GM12891 (cell line): ENCODE results near the gene APBB2.

ENCODE experiments used
- DNase-seq: peaks from one replicate; pipeline ENCODE4 v3.0.0; 2011; ENCODE audit warnings: low spot score; ENCODE audit not compliant: insufficient read length
- FAIRE-seq: peaks from 2 replicates; lab custom pipeline; 2011; peaks lifted over from hg19 to GRCh38; lab: Jason Lieb, UNC
- PAX5 ChIP-seq: IDR thresholded peaks from 2 replicates; pipeline ENCODE4 v1.6.1; 2011; ENCODE audit warnings: low read length, moderate library complexity, mild to moderate bottlenecking; ENCODE audit not compliant: insufficient read depth, severe bottlenecking
- POLR2A ChIP-seq: IDR thresholded peaks from 2 replicates; pipeline ENCODE4 v1.6.1; 2011; ENCODE audit warnings: low read depth, low read length, control low read depth
- POLR2AphosphoS5 ChIP-seq: IDR thresholded peaks from 2 replicates; pipeline ENCODE4 v1.6.1; 2011; ENCODE audit warnings: low read depth, low read length, control low read depth
- POU2F2 ChIP-seq: IDR thresholded peaks from 2 replicates; pipeline ENCODE4 v1.6.1; 2011; ENCODE audit warnings: low read depth, mild to moderate bottlenecking, control low read depth, low read length, moderate library complexity
- SPI1 ChIP-seq: IDR thresholded peaks from 2 replicates; pipeline ENCODE4 v1.6.1; 2011; ENCODE audit warnings: low read depth, low read length, control low read depth
- TAF1 ChIP-seq: IDR thresholded peaks from 2 replicates; pipeline ENCODE4 v1.6.1; 2011; ENCODE audit warnings: low read depth, low read length, control low read depth

APBB2 gene

GRCh38 chr4:40788331-40788730 is 426.0 kb downstream of the APBB2 start:
- TF ChIP-seq POU2F2 (no peak), SPI1 (no peak), POLR2AphosphoS5 (no peak), TAF1 (no peak), PAX5 (no peak), POLR2A (no peak)
- FAIRE-seq (no peak), DNase-seq (no peak)

- no peak for DNase-seq
- no peak for TF ChIP-seq POLR2A
- no peak for TF ChIP-seq POLR2AphosphoS5
- TF ChIP-seq TAF1 = no peak
- no peak for TF ChIP-seq POU2F2
- no peak for TF ChIP-seq PAX5
- no peak for TF ChIP-seq SPI1
- FAIRE-seq = no peak
These were observed 428.6 kb downstream of the APBB2 start for GRCh38 chr4:40785727-40786126.

GRCh38 chr4:40782876-40783275 is 431.5 kb downstream of the APBB2 start:
- no peak for DNase-seq
- no peak for FAIRE-seq
- TF ChIP-seq POU2F2 = no peak
- TF ChIP-seq SPI1 = no peak
- no peak for TF ChIP-seq POLR2AphosphoS5
- TF ChIP-seq TAF1 = no peak
- no peak for TF ChIP-seq PAX5
- no peak for TF ChIP-seq POLR2A

DNA sequence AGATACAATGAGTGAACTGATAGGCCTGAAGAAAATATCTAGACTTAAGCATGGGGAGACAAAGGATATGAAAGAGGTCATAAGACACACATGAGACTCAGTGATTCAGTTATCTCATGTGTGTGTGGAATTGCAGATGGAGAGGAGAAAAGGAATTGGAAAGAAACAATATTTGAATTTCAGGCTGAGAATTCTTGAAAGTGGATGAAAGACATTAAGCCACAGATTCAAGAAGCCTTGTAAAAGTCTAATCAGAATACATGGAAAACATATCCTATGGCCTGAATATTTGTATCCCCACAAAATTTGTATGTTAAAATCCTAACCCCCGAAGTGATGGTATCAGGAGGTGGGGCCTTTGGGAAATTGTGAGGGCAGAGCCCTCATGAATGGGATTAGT is 436.3 kb downstream of the APBB2 start:
- FAIRE-seq (no peak), DNase-seq (no peak)
- no peak for TF ChIP-seq PAX5
- no peak for TF ChIP-seq SPI1
- no peak for TF ChIP-seq POLR2AphosphoS5
- no peak for TF ChIP-seq POLR2A
- TF ChIP-seq TAF1 = no peak
- no peak for TF ChIP-seq POU2F2

DNA sequence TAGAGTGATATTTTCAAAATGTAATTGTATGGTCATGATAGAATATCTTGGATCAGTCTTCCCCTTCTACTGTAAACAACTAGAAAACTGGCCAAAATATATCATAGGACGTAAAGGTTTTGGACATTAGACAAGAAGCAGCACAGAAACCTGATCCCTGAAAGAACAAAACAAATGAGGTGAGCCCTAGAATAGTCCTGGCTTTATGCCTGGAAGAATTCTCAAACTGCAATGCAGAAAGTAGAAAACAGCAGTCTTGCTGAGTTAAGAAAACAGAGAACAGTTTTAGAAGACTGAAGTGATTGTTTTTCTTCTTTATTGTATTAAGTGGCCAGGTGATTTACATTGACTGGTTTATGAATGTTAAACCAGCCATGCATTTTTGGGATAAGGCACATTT is 445.1 kb downstream of the APBB2 start:
- DNase-seq = no peak
- no peak for FAIRE-seq
- TF ChIP-seq PAX5 = no peak
- TF ChIP-seq TAF1 = no peak
- no peak for TF ChIP-seq SPI1
- TF ChIP-seq POLR2A = no peak
- TF ChIP-seq POU2F2 = no peak
- TF ChIP-seq POLR2AphosphoS5 = no peak

DNA sequence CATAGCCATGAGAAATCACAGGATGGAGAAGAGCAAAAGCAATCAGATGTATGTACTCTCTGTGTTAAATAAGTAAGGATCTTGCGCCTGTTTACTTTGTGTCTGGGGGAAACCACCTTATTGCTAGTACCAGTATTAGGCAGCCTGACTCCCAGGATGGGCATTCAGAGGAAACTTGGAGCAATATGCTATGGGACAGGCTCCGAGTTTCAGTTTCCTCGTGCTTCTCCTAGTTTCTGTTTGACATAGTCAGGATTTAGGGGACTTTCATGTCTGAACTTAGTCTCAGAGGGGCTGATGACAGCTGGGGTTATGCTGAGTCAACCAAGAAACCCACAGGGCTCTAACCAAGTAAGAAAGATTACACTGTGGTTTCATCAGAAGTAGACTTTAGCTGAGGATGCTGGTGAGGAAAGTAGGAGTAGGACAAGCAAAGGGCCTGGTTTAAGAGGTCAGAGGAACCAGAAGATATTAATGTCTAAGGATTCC is 451.1 kb downstream of the APBB2 start:
- peak; percentile 33 for DNase-seq
- TF ChIP-seq PAX5 = no peak
- peak; percentile 43; the same call in 1 of the 2 replicates for TF ChIP-seq POU2F2
- peak; percentile 86 for FAIRE-seq
